GM21360 (cell line): ENCODE data around the gene LRRC26.

Experiments used
- ATAC-seq: cut with Tn5 transposase; IDR thresholded peaks from one replicate; pipeline ENCODE4 v1.9.1; 2021; ENCODE audit warnings: mild to moderate bottlenecking, moderate library complexity; ENCODE audit not compliant: unreplicated experiment

LRRC26 gene

GRCh38 chr9:137199411-137200121, 29.7 kb upstream of the LRRC26 start:
- ATAC-seq: no peak

- no peak for ATAC-seq
These were observed 29.0 kb upstream of the LRRC26 start for GRCh38 chr9:137198902-137199283.

GRCh38 chr9:137198051-137198901, 28.4 kb upstream of the LRRC26 start:
- ATAC-seq: no peak

- ATAC-seq: no peak
These were observed 25.8 kb upstream of the LRRC26 start for GRCh38 chr9:137195525-137196220.

GRCh38 chr9:137194909-137195308, 25.1 kb upstream of the LRRC26 start:
- no peak for ATAC-seq

GRCh38 chr9:137194388-137194787, 24.5 kb upstream of the LRRC26 start:
- ATAC-seq: no peak

- ATAC-seq: no peak
These were observed 23.9 kb upstream of the LRRC26 start for GRCh38 chr9:137193771-137194170.

GRCh38 chr9:137192859-137193258, 23.0 kb upstream of the LRRC26 start:
- ATAC-seq: no peak

- no peak for ATAC-seq
These were observed 22.6 kb upstream of the LRRC26 start for GRCh38 chr9:137192448-137192780.

GRCh38 chr9:137191691-137192447, 22.0 kb upstream of the LRRC26 start:
- no peak for ATAC-seq

GRCh38 chr9:137191245-137191644, 21.4 kb upstream of the LRRC26 start:
- no peak for ATAC-seq

GRCh38 chr9:137190315-137190856, 20.5 kb upstream of the LRRC26 start:
- no peak for ATAC-seq

GRCh38 chr9:137189297-137190295, 19.7 kb upstream of the LRRC26 start:
- ATAC-seq: no peak

GRCh38 chr9:137188490-137189296, 18.8 kb upstream of the LRRC26 start, which contains the start of the genes ANAPC2 and SSNA1:
TSS of gene ANAPC2 (minus strand) at chr9:137188560. CDS start at chr9:137188532, 28 bp downstream.
TSS of gene SSNA1 (plus strand) at chr9:137188676. CDS start at chr9:137188727, 51 bp downstream.
- peak; percentile 68 for ATAC-seq

- no peak for ATAC-seq
These were observed 18.2 kb upstream of the LRRC26 start for GRCh38 chr9:137188086-137188489.

GRCh38 chr9:137187386-137187785, 17.5 kb upstream of the LRRC26 start:
- ATAC-seq: no peak

GRCh38 chr9:137186385-137186784, 16.5 kb upstream of the LRRC26 start:
- no peak for ATAC-seq

GRCh38 chr9:137185921-137186320, 16.1 kb upstream of the LRRC26 start:
- no peak for ATAC-seq
